Upper lobe of left lung (tissue), 6 donors: ENCODE data around the gene FSTL1. TPM values are rescaled to one million over a fixed set of nuclear protein-coding genes. Genes with fewer than 3 reads are reported as not detected.
A peak's percentile ranks its signal among the peaks of the same experiment; 100 is the strongest.

Source experiments
- ATAC-seq, 2 donors: fragments of 200-7000 bp; cut with Tn5 transposase; one replicate each; pipeline ENCODE4 v1.9.1; 2022; ENCODE audit warnings: mild to moderate bottlenecking in 2 of 2, moderate library complexity in 2 of 2; ENCODE audit not compliant: low FRiP score in 2 of 2
- DNase-seq, 2 donors: peaks; one replicate each; pipeline ENCODE4 v3.0.0-alpha.2; 2019 to 2020
- H3K27ac ChIP-seq, 4 donors: fragments of 200-600 bp; sonication (generic); one replicate each; pipeline ENCODE4 v1.5.1; 2016 to 2019
- H3K27me3 ChIP-seq, 4 donors: fragments of 200-600 bp; sonication (generic); one replicate each; pipeline ENCODE4 v1.5.1; 2017 to 2019
- H3K36me3 ChIP-seq, 4 donors: fragments of 200-600 bp; sonication (generic); one replicate each; pipeline ENCODE4 v1.5.1; 2016 to 2019
- H3K4me1 ChIP-seq, 4 donors: fragments of 200-600 bp; sonication (generic); one replicate each; pipeline ENCODE4 v1.5.1; 2018 to 2019
- H3K4me3 ChIP-seq, 4 donors: fragments of 200-600 bp; sonication (generic); one replicate each; pipeline ENCODE4 v1.5.1; 2017 to 2019; ENCODE audit warnings: mild to moderate bottlenecking in 2 of 4, moderate library complexity in 1 of 4
- H3K9me3 ChIP-seq, 4 donors: fragments of 200-600 bp; sonication (generic); one replicate each; pipeline ENCODE4 v1.5.1; 2018 to 2019
- CTCF ChIP-seq, 6 experiments: fragments of 450-650 bp in 4 of 6; fragments of 200-600 bp in 2 of 6; sonication (generic) in 2 of 6; IDR thresholded peaks; one replicate each; pipeline ENCODE4 v1.5.1; 2016 to 2019; ENCODE audit warnings: antibody characterized with exemption in 6 of 6
- EP300 ChIP-seq, 4 donors: sonication (generic); formaldehyde crosslinking; IDR thresholded peaks; one replicate each; pipeline ENCODE4 v1.5.1; 2017; ENCODE audit warnings: antibody characterized with exemption in 4 of 4, control low read depth in 2 of 4
- POLR2A ChIP-seq, 4 donors: fragments of 450-650 bp; IDR thresholded peaks; one replicate each; pipeline ENCODE4 v1.5.1; 2016 to 2017; ENCODE audit warnings: antibody characterized with exemption in 4 of 4, mild to moderate bottlenecking in 2 of 4
- POLR2AphosphoS5 ChIP-seq, 2 donors: sonication (generic); formaldehyde crosslinking; IDR thresholded peaks; one replicate each; pipeline ENCODE4 v1.5.1; 2017; ENCODE audit warnings: antibody characterized with exemption in 2 of 2
- WGBS, 2 donors: methylation state at CpG; one replicate each; pipeline ENCODE4 v1.1.5; 2017 to 2018; 5-methylcytosine and 5-hydroxymethylcytosine counted together
- total RNA-seq, 6 donors: library from RNA; depleted of rRNA in 4 of 6; stranded (reverse); fragments of >200 nt in 4 of 6; gene quantifications; one replicate each; pipeline versions ENCODE4 v1.1.0 to v1.2.1, GENCODE V29; 2016 to 2021
- donor health status: DM: no; HTN: no; CAD: no; lungs with moderate emphysema.
- donor health status: DM: no; HTN: yes; CAD: no; lungs with severe emphysema.

Gene FSTL1
- total RNA-seq, 6 donors from 2014 or later: 35.6 to 480 (median 120) TPM

GRCh38 chr3:120429921-120430361 lies 20.9 kb downstream of the FSTL1 start:
- H3K27ac ChIP-seq: peak overlapping the region in 2 of 4 donors; percentile 6 to 62
- DNase-seq (no peak), ATAC-seq (no peak)
- no peaks in the 10 kb centered on the region for H3K27me3 ChIP-seq
- TF ChIP-seq EP300 (IDR thresholded peaks at IDR 0.05) (no peak), POLR2AphosphoS5 (IDR thresholded peaks at IDR 0.05) (no peak), CTCF (IDR thresholded peaks at IDR 0.05) (no peak), POLR2A (IDR thresholded peaks at IDR 0.05) (no peak)
- no peaks in the 10 kb centered on the region for H3K9me3 ChIP-seq
- H3K36me3 ChIP-seq: peaks cover 0 to 5% (median 0%) of the 10 kb centered on the region in 4 donors
- no peak overlapping the region for H3K4me3 ChIP-seq
- H3K4me1 ChIP-seq: peaks cover 12 to 45% (median 18%) of the 10 kb centered on the region in 4 donors
- 76 to 100% methylated on average over 1 of the region's 1 CpG for WGBS, 2 donors

GRCh38 chr3:120428924-120429323 lies 21.9 kb downstream of the FSTL1 start:
- H3K27ac ChIP-seq: peak overlapping the region in 1 of 4 donors; percentile 62
- no peaks in the 10 kb centered on the region for H3K27me3 ChIP-seq
- TF ChIP-seq POLR2A (IDR thresholded peaks at IDR 0.05) (no peak), EP300 (IDR thresholded peaks at IDR 0.05) (no peak), CTCF (IDR thresholded peaks at IDR 0.05) (no peak), POLR2AphosphoS5 (IDR thresholded peaks at IDR 0.05) (no peak)
- H3K4me1 ChIP-seq: peaks cover 12 to 52% (median 18%) of the 10 kb centered on the region in 4 donors
- H3K9me3 ChIP-seq: no peaks in the 10 kb centered on the region
- no peak overlapping the region for H3K4me3 ChIP-seq
- no peak for ATAC-seq
- peaks cover 0 to 5% (median 0%) of the 10 kb centered on the region in 4 donors for H3K36me3 ChIP-seq
- no peak for DNase-seq
- 86 to 87% methylated on average over 2 of the region's 2 CpGs for WGBS, 2 donors

GRCh38 chr3:120427201-120427600 lies 23.6 kb downstream of the FSTL1 start:
- no peak for TF ChIP-seq POLR2AphosphoS5 (IDR thresholded peaks at IDR 0.05)
- TF ChIP-seq EP300 (IDR thresholded peaks at IDR 0.05): no peak
- TF ChIP-seq POLR2A (IDR thresholded peaks at IDR 0.05): no peak
- TF ChIP-seq CTCF (IDR thresholded peaks at IDR 0.05): no peak
- Histone ChIP-seq H3K4me1 (peaks cover 7 to 41% (median 14%) of the 10 kb centered on the region in 4 donors), H3K27me3 (no peaks in the 10 kb centered on the region), H3K4me3 (no peak overlapping the region), H3K36me3 (peaks cover 0 to 5% (median 0%) of the 10 kb centered on the region in 4 donors), H3K9me3 (no peaks in the 10 kb centered on the region), H3K27ac (peak overlapping the region in 2 of 4 donors; percentile 7 to 33)
- no peak for ATAC-seq
- DNase-seq: no peak

- peaks cover 6 to 40% (median 13%) of the 10 kb centered on the region in 4 donors for H3K4me1 ChIP-seq
- no peaks in the 10 kb centered on the region for H3K27me3 ChIP-seq
- no peak overlapping the region for H3K4me3 ChIP-seq
- WGBS, 2 donors: 26 to 29% methylated on average over 1 of the region's 1 CpG
- TF ChIP-seq EP300 (IDR thresholded peaks at IDR 0.05) (no peak), POLR2AphosphoS5 (IDR thresholded peaks at IDR 0.05) (no peak), CTCF (IDR thresholded peaks at IDR 0.05) (no peak), POLR2A (IDR thresholded peaks at IDR 0.05) (no peak)
- no peak for DNase-seq
- peaks cover 0 to 1% (median 0%) of the 10 kb centered on the region in 4 donors for H3K36me3 ChIP-seq
- peak overlapping the region in 2 of 4 donors; percentile 4 to 48 for H3K27ac ChIP-seq
- no peaks in the 10 kb centered on the region for H3K9me3 ChIP-seq
- ATAC-seq: peak in 1 of 2 donors; percentile 60
Measured at GRCh38 chr3:120425572-120426250, 25.1 kb downstream of the FSTL1 start.
